Smooth muscle cell (in vitro differentiated cells): Measurements from ENCODE around the gene RAB3D. TPM values are rescaled to one million over a fixed set of nuclear protein-coding genes. Genes with fewer than 3 reads are reported as not detected.
A peak's percentile ranks its signal among the peaks of the same experiment; 100 is the strongest.

ENCODE experiments used
- DNase-seq: peaks from one replicate; lab custom pipeline; 2025; ENCODE audit not compliant: unreplicated experiment; lab: John Stamatoyannopoulos, UW
- H2AFZ ChIP-seq: fragments of 200-600 bp; sonication (generic); 2 replicates; pipeline ENCODE4 v1.6.0; 2016; ENCODE audit warnings: antibody characterized with exemption, low read depth, mild to moderate bottlenecking
- H3F3A ChIP-seq: fragments of 200-600 bp; sonication (generic); 2 replicates; pipeline ENCODE4 v1.6.0; 2017; ENCODE audit warnings: antibody characterized with exemption, low read depth
- H3K27ac ChIP-seq: fragments of 200-600 bp; sonication (generic); 2 replicates; pipeline ENCODE4 v1.5.1; 2016; ENCODE audit warnings: low read depth, mild to moderate bottlenecking
- H3K27me3 ChIP-seq: fragments of 200-600 bp; sonication (generic); 2 replicates; pipeline ENCODE4 v1.6.1; 2016; ENCODE audit warnings: low read depth, mild to moderate bottlenecking
- H3K36me3 ChIP-seq: fragments of 200-600 bp; sonication (generic); 2 replicates; pipeline ENCODE4 v1.5.1; 2016; ENCODE audit warnings: low read depth
- H3K4me1 ChIP-seq: fragments of 200-600 bp; sonication (generic); 2 replicates; pipeline ENCODE4 v1.5.1; 2016; ENCODE audit warnings: low read depth
- H3K4me2 ChIP-seq: fragments of 200-600 bp; sonication (generic); 2 replicates; pipeline ENCODE4 v1.6.0; 2016; ENCODE audit warnings: mild to moderate bottlenecking
- H3K4me3 ChIP-seq: fragments of 200-600 bp; sonication (generic); 2 replicates; pipeline ENCODE4 v1.5.1; 2016; ENCODE audit warnings: mild to moderate bottlenecking
- H3K79me2 ChIP-seq: fragments of 200-600 bp; sonication (generic); 2 replicates; pipeline ENCODE4 v1.6.0; 2016; ENCODE audit warnings: low read depth, mild to moderate bottlenecking
- H3K9ac ChIP-seq: fragments of 200-600 bp; sonication (generic); 2 replicates; pipeline ENCODE4 v1.6.0; 2016; ENCODE audit warnings: low read depth
- H3K9me3 ChIP-seq: fragments of 200-600 bp; sonication (generic); replicated peaks from 2 replicates; pipeline ENCODE4 v1.5.1; 2016; ENCODE audit warnings: low read depth
- H4K20me1 ChIP-seq: fragments of 200-600 bp; sonication (generic); 2 replicates; pipeline ENCODE4 v1.6.0; 2016; ENCODE audit warnings: low read depth
- CTCF ChIP-seq: fragments of 200-600 bp; sonication (generic); IDR thresholded peaks from 2 replicates; pipeline ENCODE4 v1.5.1; 2017; ENCODE audit warnings: borderline replicate concordance, mild to moderate bottlenecking, antibody characterized with exemption; ENCODE audit not compliant: insufficient read depth, poor library complexity, severe bottlenecking
- WGBS: methylation state at CpG from one replicate; pipeline ENCODE4 v1.1.7; 2016; ENCODE audit warnings: low lambda C conversion rate; 5-methylcytosine and 5-hydroxymethylcytosine counted together
- polyA plus RNA-seq: library from polyadenylated mRNA; unstranded; fragments of >200 nt; fragmentation: Nextera tagmentation; extraction: Ambion mirVana; gene quantifications from 2 replicates; pipeline ENCODE4 v1.2.1, GENCODE V29; 2016
- total RNA-seq: library from RNA; depleted of rRNA; stranded (reverse); fragments of >200 nt; gene quantifications from 2 replicates; pipeline ENCODE4 v1.2.3, GENCODE V29; 2014

RAB3D gene
- total and polyA plus RNA-seq, 2 experiments from 2014 or later, result 7.3 to 11.0 TPM

DNA sequence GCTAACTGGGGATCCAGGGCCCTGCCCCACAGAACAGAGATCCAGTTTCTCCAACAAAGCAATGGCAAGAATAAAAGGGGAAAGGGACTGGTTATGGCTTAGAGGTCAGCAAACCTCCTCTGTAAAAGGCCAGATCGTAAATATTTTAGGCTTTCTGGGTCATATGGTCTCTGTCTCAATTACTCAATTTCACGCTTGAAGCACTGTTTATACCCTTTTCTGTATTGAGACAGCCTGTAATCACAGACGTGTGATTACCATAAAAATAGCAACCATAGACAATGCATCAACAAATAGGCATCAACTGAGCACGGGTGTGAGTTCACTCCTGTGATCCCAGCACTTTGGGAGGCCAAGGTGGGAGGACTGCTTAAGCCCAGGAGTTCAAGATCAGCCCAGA is 9.3 kb downstream of the RAB3D start:
- no peak for TF ChIP-seq CTCF
- 70% methylated on average over 4 of the region's 4 CpGs for WGBS

GRCh38 chr19:11325544-11325943 is 13.9 kb downstream of the RAB3D start:
- TF ChIP-seq CTCF, result no peak
- WGBS, result 95% methylated on average over 7 of the region's 7 CpGs

More for the DNA sequence above, 9.3 kb downstream of the RAB3D start:
- Histone ChIP-seq H3K4me1 (no peaks in the 10 kb centered on the region), H3K27me3 (no peaks in the 10 kb centered on the region), H3K9ac (no peak overlapping the region), H3K9me3 (no peaks in the 10 kb centered on the region), H2AFZ (no peak overlapping the region), H3K4me3 (no peak overlapping the region), H3K27ac (no peak overlapping the region), H3F3A (no peaks in the 10 kb centered on the region), H3K4me2 (no peak overlapping the region), H3K79me2 (no peaks in the 10 kb centered on the region), H4K20me1 (no peaks in the 10 kb centered on the region), H3K36me3 (peaks cover 4% of the 10 kb centered on the region)
- DNase-seq, result no peak

GRCh38 chr19:11324748-11325389 is 14.6 kb downstream of the RAB3D start:
- DNase-seq, result no peak
- H2AFZ ChIP-seq, result no peak overlapping the region
- H3K4me2 ChIP-seq, result no peak overlapping the region
- H3K9me3 ChIP-seq, result no peaks in the 10 kb centered on the region
- no peaks in the 10 kb centered on the region for H3K27me3 ChIP-seq
- H3F3A ChIP-seq, result peaks cover 7% of the 10 kb centered on the region
- H4K20me1 ChIP-seq, result no peaks in the 10 kb centered on the region
- H3K79me2 ChIP-seq, result no peaks in the 10 kb centered on the region
- no peak for TF ChIP-seq CTCF
- H3K27ac ChIP-seq, result peak overlapping the region; percentile 62
- no peak overlapping the region for H3K4me3 ChIP-seq
- no peaks in the 10 kb centered on the region for H3K4me1 ChIP-seq
- 92% methylated on average over 16 of the region's 17 CpGs for WGBS
- no peaks in the 10 kb centered on the region for H3K36me3 ChIP-seq
- no peak overlapping the region for H3K9ac ChIP-seq

More at GRCh38 chr19:11325544-11325943, 13.9 kb downstream of the RAB3D start:
- H3K79me2 ChIP-seq, result no peaks in the 10 kb centered on the region
- no peak overlapping the region for H3K4me3 ChIP-seq
- peaks cover 7% of the 10 kb centered on the region for H3F3A ChIP-seq
- H3K4me2 ChIP-seq, result no peak overlapping the region
- no peak overlapping the region for H3K9ac ChIP-seq
- no peaks in the 10 kb centered on the region for H3K27me3 ChIP-seq
- no peaks in the 10 kb centered on the region for H3K9me3 ChIP-seq
- no peak overlapping the region for H2AFZ ChIP-seq
- no peak overlapping the region for H3K27ac ChIP-seq
- no peaks in the 10 kb centered on the region for H4K20me1 ChIP-seq
- no peaks in the 10 kb centered on the region for H3K36me3 ChIP-seq
- DNase-seq, result no peak
- no peaks in the 10 kb centered on the region for H3K4me1 ChIP-seq
